HCT116 (cell line): ENCODE measurements around the gene CFAP97.

ENCODE experiments used
- ATF3 ChIP-seq: IDR thresholded peaks from 2 replicates; pipeline ENCODE4 v1.6.1; 2012
- CTCF ChIP-seq, 3 experiments: fragments of 200-600 bp in 1 of 3; sonication (generic) in 1 of 3; IDR thresholded peaks in 2 of 3; conservative IDR thresholded peaks in 1 of 3; 2 replicates each; pipeline ENCODE4 v1.5.1; 2012 to 2017; ENCODE audit warnings: low read depth in 2 of 3, low read length in 2 of 3, antibody characterized with exemption in 1 of 3, borderline replicate concordance in 1 of 3, control low read depth in 1 of 3, mild to moderate bottlenecking in 1 of 3, mixed read lengths in 1 of 3, mixed run types in 1 of 3, moderate library complexity in 1 of 3; ENCODE audit not compliant: insufficient read depth in 1 of 3
- EZH2 ChIP-seq: fragments of 200-600 bp; sonication (generic); IDR thresholded peaks from 2 replicates; pipeline ENCODE4 v1.6.1; 2017; ENCODE audit warnings: antibody characterized with exemption, mixed run types
- EZH2phosphoT487 ChIP-seq: fragments of 200-600 bp; IDR thresholded peaks from 2 replicates; pipeline ENCODE4 v1.6.1; 2018; ENCODE audit warnings: antibody characterized with exemption, borderline replicate concordance
- POLR2AphosphoS5 ChIP-seq: IDR thresholded peaks from 2 replicates; pipeline ENCODE4 v1.6.1; 2011; ENCODE audit warnings: mild to moderate bottlenecking, low read depth, low read length, moderate library complexity
- RAD21 ChIP-seq: IDR thresholded peaks from 2 replicates; pipeline ENCODE4 v1.6.1; 2012; ENCODE audit warnings: low read depth, mild to moderate bottlenecking
- SIN3A ChIP-seq: IDR thresholded peaks from 2 replicates; pipeline ENCODE4 v1.6.1; 2012; ENCODE audit warnings: low read depth
- TCF7L2 ChIP-seq: IDR thresholded peaks from 2 replicates; pipeline ENCODE4 v1.7.0; 2011; ENCODE audit warnings: borderline replicate concordance, inconsistent platforms; ENCODE audit not compliant: insufficient read depth, insufficient read length; ENCODE audit errors: extremely low read depth
- YY1 ChIP-seq: IDR thresholded peaks from 2 replicates; pipeline ENCODE4 v1.6.1; 2011; ENCODE audit warnings: low read length, low read depth, moderate library complexity, mild to moderate bottlenecking; ENCODE audit not compliant: insufficient replicate concordance; ENCODE audit errors: extremely low read depth

GRCh38 chr4:185221491-185221890 lies 17.7 kb upstream of the CFAP97 start:
- no peak for TF ChIP-seq YY1
- TF ChIP-seq CTCF (IDR thresholded peaks at IDR 0.05 in 2 of 3, conservative IDR thresholded peaks at IDR 0.05 in 1 of 3; ENCODE audit: borderline replicate concordance in 1 of 3, insufficient read depth in 1 of 3, low read depth in 2 of 3, low read length in 2 of 3) = no peak
- TF ChIP-seq POLR2AphosphoS5 = no peak
- no peak for TF ChIP-seq RAD21
- TF ChIP-seq EZH2 = no peak
- TF ChIP-seq TCF7L2 = no peak
- no peak for TF ChIP-seq EZH2phosphoT487
- no peak for TF ChIP-seq SIN3A
- TF ChIP-seq ATF3 = no peak
